Activated CD4-positive, alpha-beta T cell treated with anti-CD3 and anti-CD28 coated beads, Interleukin-2, amount 50 U/mL, for 4 hours (primary cell): ENCODE measurements around the gene PNMA8C.

Experiments
- DNase-seq, 2 experiments: peaks; one replicate each; pipeline ENCODE4 v3.0.0-alpha.2; 2020

The PNMA8C gene

GRCh38 chr19:46428239-46429135 is at the start of gene PNMA8C:
PNMA8C (minus strand) TSS chr19:46428936; CDS start chr19:46428359, 577 bp downstream.
- peak in 1 of 2 experiments; percentile 9 for DNase-seq

- no peak for DNase-seq
Measured at GRCh38 chr19:46475986-46476385, 47.2 kb upstream of the PNMA8C start.

DNA sequence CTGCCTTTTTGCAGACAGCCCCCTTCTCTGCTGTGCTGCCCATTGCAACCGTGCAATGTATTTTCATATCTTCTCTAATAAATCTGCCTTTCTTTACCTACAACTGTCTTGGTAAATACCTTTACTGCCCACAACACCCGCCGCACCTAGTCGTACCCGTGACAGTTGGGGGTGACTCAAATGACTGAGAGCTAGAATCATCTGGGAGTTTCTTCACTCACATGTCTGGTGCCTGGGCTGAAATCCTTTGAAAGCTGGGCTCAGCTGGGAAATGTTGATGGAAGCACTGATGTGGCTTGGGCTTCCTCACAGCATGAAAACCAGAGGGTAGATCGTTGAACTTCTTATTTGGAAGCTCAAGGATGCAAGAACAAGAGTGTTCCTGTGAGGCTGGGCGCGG is 45.5 kb upstream of the PNMA8C start:
- no peak for DNase-seq

- no peak for DNase-seq
Measured at GRCh38 chr19:46472592-46472991, 43.9 kb upstream of the PNMA8C start.

DNA sequence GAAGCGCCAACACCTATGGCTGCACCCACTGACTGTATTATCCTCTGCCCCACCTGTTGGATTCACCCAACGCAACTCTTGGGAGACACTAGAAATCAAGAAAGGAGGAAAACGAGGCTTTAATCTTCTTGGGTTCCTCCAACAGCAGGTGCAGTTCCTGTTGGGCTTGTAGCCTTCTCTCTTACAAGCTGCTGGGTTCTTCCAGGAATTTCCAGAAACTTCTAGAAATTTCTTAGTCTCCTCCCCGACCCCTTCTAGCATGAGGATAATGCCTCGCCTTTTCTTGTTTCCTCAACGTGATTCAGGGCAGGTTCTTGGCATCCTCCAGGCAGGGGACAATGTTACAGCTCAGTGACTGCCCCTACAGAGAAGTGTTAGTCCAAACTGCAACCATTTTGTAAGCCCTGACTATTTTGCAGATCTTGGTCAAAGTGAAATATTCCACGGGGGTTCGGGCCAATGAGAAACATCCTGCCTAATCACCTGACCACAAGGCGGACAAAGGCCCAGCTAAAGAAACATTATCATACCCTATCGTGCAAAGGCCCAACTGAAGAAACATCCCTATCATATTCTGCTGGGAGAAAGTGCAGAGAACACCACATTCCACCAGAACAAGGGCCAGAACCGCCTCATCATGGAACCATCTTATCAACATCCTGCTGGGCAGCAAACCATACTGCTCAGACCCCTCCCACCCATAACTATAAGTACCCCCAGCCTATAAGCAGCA is 43.2 kb upstream of the PNMA8C start:
- no peak for DNase-seq

GRCh38 chr19:46471116-46471733 is 42.5 kb upstream of the PNMA8C start, which contains the start of gene PNMA8A:
PNMA8A (minus strand) TSS chr19:46471563; CDS start chr19:46471035, 528 bp downstream.
- DNase-seq = no peak

GRCh38 chr19:46470376-46470775 is 41.6 kb upstream of the PNMA8C start:
- no peak for DNase-seq

DNA sequence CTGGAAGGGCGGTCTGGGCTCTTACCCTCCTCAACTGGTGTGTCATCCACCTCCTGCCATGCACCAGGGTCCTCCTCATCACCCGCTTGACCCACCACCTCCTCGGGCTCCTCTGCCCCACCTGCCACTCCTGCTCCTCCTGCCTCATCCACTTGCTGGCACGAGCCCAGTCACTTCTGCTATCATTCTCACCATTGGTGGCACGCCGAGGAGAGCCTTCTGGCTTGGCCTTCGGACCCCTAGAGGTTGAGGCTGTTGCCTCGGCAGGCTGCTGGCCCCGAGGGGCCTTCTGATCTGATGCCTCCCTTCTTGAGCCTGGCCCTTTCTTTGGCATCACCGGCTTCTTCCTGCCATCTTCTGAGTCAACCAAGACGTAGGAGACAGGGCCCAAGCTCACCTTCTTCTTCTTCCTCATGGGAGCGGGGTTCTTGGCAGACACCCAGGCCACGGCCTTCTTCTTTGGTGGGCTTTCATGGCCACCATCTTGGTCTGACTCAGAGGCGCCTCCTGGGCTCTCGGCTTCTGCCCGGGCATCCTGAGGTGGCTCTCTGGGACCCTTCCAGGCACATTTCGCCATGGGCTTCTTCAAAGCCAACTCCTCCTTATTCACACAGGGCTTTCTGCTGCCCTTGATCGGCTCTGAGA is 40.9 kb upstream of the PNMA8C start:
- DNase-seq = no peak

- DNase-seq = no peak
Measured at GRCh38 chr19:46466536-46467196, 37.9 kb upstream of the PNMA8C start.

GRCh38 chr19:46463516-46463915 is 34.8 kb upstream of the PNMA8C start:
- DNase-seq = no peak

DNA sequence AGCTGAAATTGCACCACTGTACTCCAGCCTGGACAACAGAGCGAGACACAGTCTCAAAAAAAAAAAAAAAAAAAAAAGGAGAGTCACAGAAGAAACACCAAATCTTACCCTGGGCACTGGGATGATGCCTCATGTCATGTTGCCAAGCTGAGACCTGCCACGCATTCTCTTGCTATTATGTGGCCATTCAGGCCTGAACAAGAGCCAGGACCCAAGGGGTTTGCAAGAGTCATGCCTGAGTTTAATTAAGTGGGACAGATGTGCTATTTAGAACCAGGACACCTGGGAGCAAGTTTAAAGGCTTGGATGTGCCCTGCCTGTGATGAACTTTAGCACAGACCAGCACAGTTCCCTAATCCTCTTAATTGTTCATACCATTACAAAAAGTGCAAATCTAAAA is 32.8 kb upstream of the PNMA8C start:
- DNase-seq = no peak

DNA sequence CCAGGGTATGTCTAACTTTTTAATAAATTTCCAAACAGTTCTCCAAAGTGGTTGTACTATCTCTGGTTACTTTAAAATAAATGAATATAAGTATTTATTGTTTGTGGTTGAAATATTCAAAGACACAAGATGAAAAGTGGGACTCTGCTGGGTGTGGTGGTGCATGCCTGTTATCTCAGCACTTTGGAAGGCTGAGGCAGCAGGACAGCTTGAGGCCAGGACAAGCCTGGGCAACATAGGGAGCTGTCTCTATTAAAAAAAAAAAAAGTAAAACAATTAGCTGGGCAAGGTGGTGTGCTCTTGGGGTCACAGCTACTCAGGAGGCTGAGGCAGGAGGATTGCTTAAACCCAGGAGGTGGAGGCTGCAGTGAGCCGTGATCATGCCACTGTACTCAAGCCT is 32.2 kb upstream of the PNMA8C start:
- DNase-seq = no peak

GRCh38 chr19:46460055-46460454 is 31.3 kb upstream of the PNMA8C start:
- no peak for DNase-seq

DNA sequence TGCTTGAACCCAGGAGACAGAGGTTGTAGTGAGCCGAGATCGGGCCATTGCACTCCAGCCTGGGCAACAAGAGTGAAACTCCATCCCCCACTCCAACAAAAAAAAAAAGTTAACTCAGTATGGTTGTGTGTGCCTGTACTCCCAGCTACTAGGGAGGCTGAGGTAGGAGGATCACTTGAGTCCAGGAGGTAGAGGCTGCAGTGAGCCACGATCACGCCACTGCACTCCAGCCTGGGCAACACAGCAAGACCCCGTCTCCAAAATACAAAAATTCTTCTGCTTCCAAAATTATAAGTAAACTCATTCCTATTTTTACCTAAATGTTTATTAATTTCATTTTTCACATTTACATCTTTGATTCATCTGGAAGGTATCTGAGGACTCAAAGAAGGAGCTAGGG is 28.2 kb upstream of the PNMA8C start:
- no peak for DNase-seq

- DNase-seq = no peak
Measured at GRCh38 chr19:46454244-46454643, 25.5 kb upstream of the PNMA8C start.

DNA sequence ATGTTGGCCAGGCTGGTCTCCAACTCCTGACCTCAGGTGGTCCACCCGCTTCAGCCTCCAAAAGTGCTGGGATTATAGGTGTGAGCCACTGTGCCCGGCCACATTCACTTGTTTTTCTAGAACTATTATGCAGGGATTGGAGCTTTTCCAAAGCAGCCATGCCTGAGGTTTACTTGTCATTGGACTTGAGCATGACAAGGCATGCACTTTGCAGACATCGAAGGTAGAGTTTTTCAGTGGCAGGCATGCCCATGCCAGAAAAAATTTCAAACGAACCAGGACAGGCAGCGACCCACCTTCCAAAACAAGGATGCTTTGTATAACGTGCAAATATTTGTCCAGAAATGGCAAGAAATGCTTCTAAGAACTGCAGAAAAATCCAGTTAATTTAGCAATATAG is 24.9 kb upstream of the PNMA8C start:
- DNase-seq = no peak

- DNase-seq = no peak
Measured at GRCh38 chr19:46452186-46452585, 23.4 kb upstream of the PNMA8C start.

DNA sequence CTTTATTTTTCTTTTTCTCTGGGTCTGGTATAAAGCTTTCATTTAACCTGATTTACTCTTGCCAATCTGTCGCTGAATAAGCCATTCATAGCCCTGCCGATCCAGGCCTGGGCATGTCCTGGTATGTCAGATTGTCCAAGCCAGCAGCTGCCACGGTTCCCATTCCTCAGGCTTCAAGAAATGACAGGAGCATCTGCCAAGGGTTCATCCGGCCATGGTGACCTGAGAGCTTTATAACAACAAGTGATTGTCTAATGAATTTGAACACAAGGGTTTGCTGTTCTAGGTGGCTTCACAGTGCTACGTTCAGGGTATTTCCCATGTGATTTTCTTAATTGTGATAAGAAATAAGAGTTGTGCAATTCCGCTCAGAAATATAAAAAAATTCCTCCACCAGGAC is 22.6 kb upstream of the PNMA8C start:
- no peak for DNase-seq

- no peak for DNase-seq
Measured at GRCh38 chr19:46450737-46451136, 22.0 kb upstream of the PNMA8C start.

- DNase-seq = no peak
Measured at GRCh38 chr19:46449228-46449627, 20.5 kb upstream of the PNMA8C start.

DNA sequence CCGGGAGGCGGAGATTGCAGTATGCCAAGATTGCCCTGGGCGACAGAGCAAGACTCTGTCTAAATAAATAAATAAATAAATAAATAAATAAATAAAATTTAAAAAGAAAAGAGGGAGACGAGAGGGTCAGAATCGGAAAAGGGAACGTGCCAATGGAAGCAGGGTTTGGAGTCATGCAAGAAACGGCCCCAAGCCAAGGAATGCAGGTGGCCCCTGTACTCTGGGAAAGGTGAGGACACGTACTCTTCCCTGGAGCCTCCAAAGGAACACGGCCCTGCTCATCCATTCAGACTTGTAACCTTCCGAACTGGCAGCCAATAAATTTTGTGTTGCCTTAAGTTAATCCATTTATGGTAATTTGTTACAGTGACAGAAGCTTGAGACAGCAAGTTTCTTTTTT is 19.9 kb upstream of the PNMA8C start:
- DNase-seq = no peak

GRCh38 chr19:46447824-46448223 is 19.1 kb upstream of the PNMA8C start:
- DNase-seq = no peak

GRCh38 chr19:46447006-46447405 is 18.3 kb upstream of the PNMA8C start:
- no peak for DNase-seq
